GM12892 (cell line): Measurements from ENCODE around the gene TRMT44.

Source experiments
- POLR2A ChIP-seq: IDR thresholded peaks from 2 replicates; pipeline ENCODE4 v1.6.1; 2011; ENCODE audit warnings: low read depth, low read length, control low read depth
- POLR2AphosphoS5 ChIP-seq: IDR thresholded peaks from 2 replicates; pipeline ENCODE4 v1.6.1; 2011; ENCODE audit warnings: low read depth, low read length, control low read depth
- TAF1 ChIP-seq: IDR thresholded peaks from 2 replicates; pipeline ENCODE4 v1.6.1; 2011; ENCODE audit warnings: low read depth, mild to moderate bottlenecking, control low read depth, low read length, borderline replicate concordance

- no peak for TF ChIP-seq POLR2A
- TF ChIP-seq TAF1, result no peak
- TF ChIP-seq POLR2AphosphoS5, result no peak
Observed at GRCh38 chr4:8414377-8414776, 26.2 kb upstream of the TRMT44 start.
